ENCODE data around the gene TIGAR. TPM values are rescaled to one million over a fixed set of nuclear protein-coding genes. Genes with fewer than 3 reads are reported as not detected.

TIGAR gene
- total RNA-seq, 1 experiment from 2014 or later: 42.7 TPM

- Mint-ChIP-seq H3K9me3 (ENCODE audit: unreplicated experiment) (no peaks in the 10 kb centered on the region), H3K36me3 (ENCODE audit: insufficient read depth, unreplicated experiment) (peaks cover 12% of the 10 kb centered on the region), H3K27me3 (ENCODE audit: insufficient read depth, unreplicated experiment) (no peaks in the 10 kb centered on the region), H3K27ac (ENCODE audit: unreplicated experiment) (no peak overlapping the region), H3K4me1 (ENCODE audit: low read depth, unreplicated experiment) (no peaks in the 10 kb centered on the region), H3K4me3 (ENCODE audit: unreplicated experiment) (no peak overlapping the region)
- BruUV-seq (replicated peaks): no TSS peak
- intact Hi-C loops (cut with micrococcal nuclease; ENCODE audit: unreplicated experiment): no loop called here
- Histone ChIP-seq H3K9me3 (no peaks in the 10 kb centered on the region), H3K36me3 (ENCODE audit: control insufficient read depth, insufficient read depth, low read length) (no peaks in the 10 kb centered on the region), H3K4me1 (no peaks in the 10 kb centered on the region), H3K27me3 (replicated peaks; ENCODE audit: control insufficient read depth, insufficient read depth, low read length) (no peaks in the 10 kb centered on the region), H3K4me3 (ENCODE audit: low read depth, low read length) (no peak overlapping the region)
- POLR2A ChIA-PET: no interaction called here
- peak in 1 of 2 experiments; percentile 31 for DNase-seq
- TF ChIP-seq, protein P1, sequence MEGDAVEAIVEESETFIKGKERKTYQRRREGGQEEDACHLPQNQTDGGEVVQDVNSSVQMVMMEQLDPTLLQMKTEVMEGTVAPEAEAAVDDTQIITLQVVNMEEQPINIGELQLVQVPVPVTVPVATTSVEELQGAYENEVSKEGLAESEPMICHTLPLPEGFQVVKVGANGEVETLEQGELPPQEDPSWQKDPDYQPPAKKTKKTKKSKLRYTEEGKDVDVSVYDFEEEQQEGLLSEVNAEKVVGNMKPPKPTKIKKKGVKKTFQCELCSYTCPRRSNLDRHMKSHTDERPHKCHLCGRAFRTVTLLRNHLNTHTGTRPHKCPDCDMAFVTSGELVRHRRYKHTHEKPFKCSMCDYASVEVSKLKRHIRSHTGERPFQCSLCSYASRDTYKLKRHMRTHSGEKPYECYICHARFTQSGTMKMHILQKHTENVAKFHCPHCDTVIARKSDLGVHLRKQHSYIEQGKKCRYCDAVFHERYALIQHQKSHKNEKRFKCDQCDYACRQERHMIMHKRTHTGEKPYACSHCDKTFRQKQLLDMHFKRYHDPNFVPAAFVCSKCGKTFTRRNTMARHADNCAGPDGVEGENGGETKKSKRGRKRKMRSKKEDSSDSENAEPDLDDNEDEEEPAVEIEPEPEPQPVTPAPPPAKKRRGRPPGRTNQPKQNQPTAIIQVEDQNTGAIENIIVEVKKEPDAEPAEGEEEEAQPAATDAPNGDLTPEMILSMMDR (IDR thresholded peaks at IDR 0.05; ENCODE audit: insufficient read depth in 1 of 2, low read depth in 1 of 2, low read length in 1 of 2, severe bottlenecking in 1 of 2, unreplicated experiment in 1 of 2): no peak
- CTCF ChIA-PET: interaction anchor here (0.6 kb wide), 1 partner anchor 15 kb away, joined by 4 read pairs; no protein-coding TSS in a partner anchor
These were observed 28.5 kb upstream of the TIGAR start for GRCh38 chr12:4292341-4293073.

DNA sequence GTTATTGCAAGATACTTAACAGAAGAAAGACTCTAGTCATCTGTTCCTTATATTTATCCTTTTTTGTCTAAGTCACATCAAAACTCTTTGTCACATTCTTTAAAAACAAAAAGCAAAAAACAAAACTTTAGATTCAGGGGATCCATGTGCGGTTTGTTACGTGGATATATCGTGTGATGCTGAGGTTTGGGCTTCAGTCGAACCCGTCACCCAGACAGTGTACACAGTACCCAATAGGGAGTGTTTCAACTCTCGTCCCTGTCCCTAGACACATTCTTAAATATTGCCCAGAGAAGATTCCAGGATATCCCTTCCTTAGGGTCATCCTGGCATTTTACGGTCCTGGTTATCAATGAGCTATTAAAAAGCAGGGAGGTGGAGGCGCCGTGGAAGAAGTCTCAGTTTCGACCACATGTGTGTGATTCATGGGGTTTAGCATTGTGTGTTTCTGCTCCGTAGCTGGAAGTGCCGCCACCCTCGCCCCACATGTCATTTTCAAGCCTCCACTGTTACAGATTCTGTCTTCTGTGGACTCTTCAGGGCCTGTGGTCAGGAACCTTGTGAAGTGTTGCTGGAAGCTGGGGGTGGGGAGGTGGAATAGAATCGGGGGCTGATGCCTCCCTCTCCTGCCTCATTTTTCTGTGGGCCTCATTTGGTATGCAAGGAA is 27.6 kb upstream of the TIGAR start:
- H3K4me1 ChIP-seq: no peaks in the 10 kb centered on the region
- no TSS peak for BruUV-seq (replicated peaks)
- no peaks in the 10 kb centered on the region for H3K4me1 Mint-ChIP-seq (ENCODE audit: low read depth, unreplicated experiment)
- no peak overlapping the region for H3K4me3 Mint-ChIP-seq (ENCODE audit: unreplicated experiment)
- H3K9me3 Mint-ChIP-seq (ENCODE audit: unreplicated experiment): no peaks in the 10 kb centered on the region
- intact Hi-C loops (cut with micrococcal nuclease; ENCODE audit: unreplicated experiment): no loop called here
- no peaks in the 10 kb centered on the region for H3K36me3 ChIP-seq (ENCODE audit: control insufficient read depth, insufficient read depth, low read length)
- CTCF ChIA-PET: no interaction called here
- POLR2A ChIA-PET: no interaction called here
- no peak overlapping the region for H3K4me3 ChIP-seq (ENCODE audit: low read depth, low read length)
- no peaks in the 10 kb centered on the region for H3K9me3 ChIP-seq
- DNase-seq: no peak
- H3K27me3 ChIP-seq (replicated peaks; ENCODE audit: control insufficient read depth, insufficient read depth, low read length): no peaks in the 10 kb centered on the region
- H3K27me3 Mint-ChIP-seq (ENCODE audit: insufficient read depth, unreplicated experiment): no peaks in the 10 kb centered on the region
- peaks cover 13% of the 10 kb centered on the region for H3K36me3 Mint-ChIP-seq (ENCODE audit: insufficient read depth, unreplicated experiment)
- H3K27ac Mint-ChIP-seq (ENCODE audit: unreplicated experiment): no peak overlapping the region
- TF ChIP-seq, protein P1 (IDR thresholded peaks at IDR 0.05; ENCODE audit: insufficient read depth in 1 of 2, low read depth in 1 of 2, low read length in 1 of 2, severe bottlenecking in 1 of 2, unreplicated experiment in 1 of 2): no peak

DNA sequence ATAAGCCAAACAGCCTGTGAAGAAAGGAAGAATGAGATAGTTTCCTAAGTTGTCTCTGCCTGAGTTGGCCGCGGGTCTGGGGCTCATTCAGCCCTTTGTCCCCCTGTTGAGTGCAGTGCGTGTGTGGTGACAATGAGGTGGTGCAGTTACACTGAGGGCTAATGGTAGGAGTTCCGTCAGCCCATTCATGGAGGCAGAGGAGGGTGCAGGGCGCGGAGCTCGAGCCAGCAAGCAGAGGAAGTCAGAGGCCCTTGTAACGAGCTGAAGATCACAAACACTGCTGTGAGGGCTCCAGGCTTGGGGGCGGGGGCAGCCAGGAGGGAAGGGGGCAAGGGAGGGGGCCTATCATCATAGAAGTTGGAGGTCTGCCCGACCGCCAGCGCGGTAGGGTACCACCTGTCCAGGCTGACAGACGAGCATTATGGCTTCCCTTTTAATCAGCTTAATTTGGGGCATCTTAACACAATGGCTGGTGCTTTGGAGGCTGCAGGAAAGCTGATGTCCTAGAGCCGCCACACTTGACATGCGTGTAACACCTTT is 27.0 kb upstream of the TIGAR start:
- TF ChIP-seq, protein P1 (IDR thresholded peaks at IDR 0.05; ENCODE audit: insufficient read depth in 1 of 2, low read depth in 1 of 2, low read length in 1 of 2, severe bottlenecking in 1 of 2, unreplicated experiment in 1 of 2): no peak
- no peak overlapping the region for H3K4me3 Mint-ChIP-seq (ENCODE audit: unreplicated experiment)
- H3K27ac Mint-ChIP-seq (ENCODE audit: unreplicated experiment): no peak overlapping the region
- BruUV-seq (replicated peaks): no TSS peak
- Histone ChIP-seq H3K4me1 (no peaks in the 10 kb centered on the region), H3K4me3 (ENCODE audit: low read depth, low read length) (no peak overlapping the region), H3K9me3 (no peaks in the 10 kb centered on the region), H3K27me3 (replicated peaks; ENCODE audit: control insufficient read depth, insufficient read depth, low read length) (no peaks in the 10 kb centered on the region), H3K36me3 (ENCODE audit: control insufficient read depth, insufficient read depth, low read length) (no peaks in the 10 kb centered on the region)
- ChIA-PET POLR2A (no interaction called here), CTCF (interaction anchor here (0.6 to 1.1 kb wide), 2 partner anchors 17 to 133 kb away, joined by 3 to 7 read pairs; no protein-coding TSS in a partner anchor)
- H3K9me3 Mint-ChIP-seq (ENCODE audit: unreplicated experiment): no peaks in the 10 kb centered on the region
- no peak for DNase-seq
- H3K4me1 Mint-ChIP-seq (ENCODE audit: low read depth, unreplicated experiment): no peaks in the 10 kb centered on the region
- H3K27me3 Mint-ChIP-seq (ENCODE audit: insufficient read depth, unreplicated experiment): no peaks in the 10 kb centered on the region
- peaks cover 8% of the 10 kb centered on the region for H3K36me3 Mint-ChIP-seq (ENCODE audit: insufficient read depth, unreplicated experiment)
- intact Hi-C loops (cut with micrococcal nuclease; ENCODE audit: unreplicated experiment): no loop called here

All from Caco-2 (cell line).